Measurements from ENCODE around the gene TREM2.
"Not testable (repeated sequence)": the region's sequence is repeated elsewhere in the genome, so short reads cannot be mapped to it uniquely, and the experiment has no call there.

TREM2 gene

GRCh38 chr6:41162687-41163418 is at the start of gene TREM2:
TREM2 (minus strand) TSS chr6:41163116; CDS start chr6:41163082, 34 bp downstream.
- no peak for DNase-seq (ENCODE audit: low read depth in 2 of 2, low spot score in 1 of 2)

- DNase-seq (ENCODE audit: low read depth in 2 of 2, low spot score in 1 of 2): no peak
Observed at GRCh38 chr6:41209547-41210320, 46.8 kb upstream of the TREM2 start.

GRCh38 chr6:41208439-41209106 is 45.7 kb upstream of the TREM2 start:
- DNase-seq (ENCODE audit: low read depth in 2 of 2, low spot score in 1 of 2): no peak

GRCh38 chr6:41204156-41204555 is 41.2 kb upstream of the TREM2 start:
- DNase-seq (ENCODE audit: low read depth in 2 of 2, low spot score in 1 of 2): no peak

- no peak for DNase-seq (ENCODE audit: low read depth in 2 of 2, low spot score in 1 of 2)
Observed at GRCh38 chr6:41201764-41202173, 38.9 kb upstream of the TREM2 start.

GRCh38 chr6:41200901-41201763 is 38.2 kb upstream of the TREM2 start, which contains the start of gene TREML2:
TREML2 (minus strand) TSS chr6:41201149; CDS start chr6:41201008, 141 bp downstream.
- DNase-seq (ENCODE audit: low read depth in 2 of 2, low spot score in 1 of 2): no peak

GRCh38 chr6:41200296-41200900 is 37.5 kb upstream of the TREM2 start:
- peak; percentile 31 to 41 for DNase-seq (ENCODE audit: low read depth in 2 of 2, low spot score in 1 of 2)

GRCh38 chr6:41199552-41200246 is 36.8 kb upstream of the TREM2 start:
- no peak for DNase-seq (ENCODE audit: low read depth in 2 of 2, low spot score in 1 of 2)

- DNase-seq (ENCODE audit: low read depth in 2 of 2, low spot score in 1 of 2): no peak
Observed at GRCh38 chr6:41197234-41197633, 34.3 kb upstream of the TREM2 start.

GRCh38 chr6:41194386-41194785 is 31.5 kb upstream of the TREM2 start:
- no peak for DNase-seq (ENCODE audit: low read depth in 2 of 2, low spot score in 1 of 2)

GRCh38 chr6:41193884-41194283 is 31.0 kb upstream of the TREM2 start:
- DNase-seq (ENCODE audit: low read depth in 2 of 2, low spot score in 1 of 2): no peak

GRCh38 chr6:41193171-41193734 is 30.3 kb upstream of the TREM2 start:
- no peak for DNase-seq (ENCODE audit: low read depth in 2 of 2, low spot score in 1 of 2)

- DNase-seq (ENCODE audit: low read depth in 2 of 2, low spot score in 1 of 2): no peak
Observed at GRCh38 chr6:41191569-41191968, 28.7 kb upstream of the TREM2 start.

- no peak for DNase-seq (ENCODE audit: low read depth in 2 of 2, low spot score in 1 of 2)
Observed at GRCh38 chr6:41190791-41191190, 27.9 kb upstream of the TREM2 start.

- no peak for DNase-seq (ENCODE audit: low read depth in 2 of 2, low spot score in 1 of 2)
Observed at GRCh38 chr6:41189967-41190366, 27.1 kb upstream of the TREM2 start.

GRCh38 chr6:41189046-41189445 is 26.1 kb upstream of the TREM2 start:
- DNase-seq (ENCODE audit: low read depth in 2 of 2, low spot score in 1 of 2): not testable (repeated sequence)

GRCh38 chr6:41187924-41188886 is 25.3 kb upstream of the TREM2 start:
- DNase-seq (ENCODE audit: low read depth in 2 of 2, low spot score in 1 of 2): no peak

GRCh38 chr6:41186031-41186562 is 23.2 kb upstream of the TREM2 start:
- DNase-seq (ENCODE audit: low read depth in 2 of 2, low spot score in 1 of 2): no peak
